GM12892 (cell line): ENCODE measurements around the gene MMP17.

Experiments used
- POLR2A ChIP-seq: IDR thresholded peaks from 2 replicates; pipeline ENCODE4 v1.6.1; 2011; ENCODE audit warnings: low read depth, low read length, control low read depth
- POLR2AphosphoS5 ChIP-seq: IDR thresholded peaks from 2 replicates; pipeline ENCODE4 v1.6.1; 2011; ENCODE audit warnings: low read depth, low read length, control low read depth

GRCh38 chr12:131865180-131865875 is 37.1 kb downstream of the MMP17 start:
- TF ChIP-seq POLR2A, result no peak
- no peak for TF ChIP-seq POLR2AphosphoS5
